Gastrocnemius medialis (tissue), 4 donors: ENCODE data around the gene DCBLD2.

ENCODE experiments used
- POLR2A ChIP-seq, 2 donors: fragments of 450-650 bp; IDR thresholded peaks; one replicate each; pipeline ENCODE4 v1.6.1; 2017; ENCODE audit warnings: antibody characterized with exemption in 2 of 2, mild to moderate bottlenecking in 2 of 2, moderate library complexity in 2 of 2
- TF ChIP-seq, protein P1 (sequence below), 5 experiments: fragments of 450-650 bp in 3 of 5; fragments of 200-600 bp in 2 of 5; sonication (generic) in 2 of 5; IDR thresholded peaks in 4 of 5; conservative IDR thresholded peaks in 1 of 5; 1 replicate in 4 of 5; 2 replicates in 1 of 5; pipeline ENCODE4 v1.5.1; 2016 to 2019; ENCODE audit warnings: antibody characterized with exemption in 5 of 5, mild to moderate bottlenecking in 3 of 5, moderate library complexity in 3 of 5

DNA sequence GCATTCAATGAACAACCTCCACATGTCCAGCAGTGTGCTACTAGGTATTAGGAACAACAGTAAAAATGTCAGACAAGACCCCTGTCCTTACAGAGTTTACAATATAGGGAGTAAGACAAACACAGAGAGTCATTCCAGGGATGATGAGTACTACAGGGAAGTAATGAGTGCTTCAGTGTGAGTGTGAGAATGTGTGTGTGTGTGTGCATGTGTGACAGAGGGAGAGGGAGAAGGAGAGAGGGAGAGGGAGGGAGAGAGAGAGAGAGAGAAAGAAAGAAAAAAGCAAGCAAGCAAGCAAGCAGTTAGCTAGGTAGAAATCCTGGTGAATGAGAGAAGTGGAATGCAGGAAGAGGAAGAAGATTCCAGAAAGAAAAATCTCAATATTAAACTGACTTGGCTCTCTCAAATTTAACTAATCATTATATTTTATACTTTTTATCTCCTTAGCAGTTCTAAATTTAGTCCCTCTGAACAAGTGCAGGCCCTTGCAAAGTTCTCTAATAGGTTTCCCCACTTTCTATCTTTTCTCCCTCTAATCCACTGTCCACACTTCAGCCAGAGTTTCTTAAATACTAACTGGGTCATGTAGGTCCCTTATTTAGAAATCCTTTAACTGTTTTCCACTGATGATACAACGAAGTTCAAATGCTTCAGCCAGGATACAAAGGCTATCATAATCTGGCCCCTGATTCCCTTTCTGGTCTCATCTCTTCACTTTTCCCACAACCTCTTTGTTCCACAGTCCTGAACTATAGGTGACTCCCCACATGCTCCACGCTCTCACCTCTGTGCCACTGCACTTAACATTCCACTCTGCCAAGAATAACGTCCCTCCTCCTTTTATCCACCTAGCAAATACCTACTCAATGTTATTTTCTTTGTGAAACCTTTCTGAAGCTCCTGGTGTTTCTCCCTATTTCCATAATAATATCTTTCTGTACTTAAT lies 10.3 kb downstream of the DCBLD2 start:
- TF ChIP-seq, protein P1, sequence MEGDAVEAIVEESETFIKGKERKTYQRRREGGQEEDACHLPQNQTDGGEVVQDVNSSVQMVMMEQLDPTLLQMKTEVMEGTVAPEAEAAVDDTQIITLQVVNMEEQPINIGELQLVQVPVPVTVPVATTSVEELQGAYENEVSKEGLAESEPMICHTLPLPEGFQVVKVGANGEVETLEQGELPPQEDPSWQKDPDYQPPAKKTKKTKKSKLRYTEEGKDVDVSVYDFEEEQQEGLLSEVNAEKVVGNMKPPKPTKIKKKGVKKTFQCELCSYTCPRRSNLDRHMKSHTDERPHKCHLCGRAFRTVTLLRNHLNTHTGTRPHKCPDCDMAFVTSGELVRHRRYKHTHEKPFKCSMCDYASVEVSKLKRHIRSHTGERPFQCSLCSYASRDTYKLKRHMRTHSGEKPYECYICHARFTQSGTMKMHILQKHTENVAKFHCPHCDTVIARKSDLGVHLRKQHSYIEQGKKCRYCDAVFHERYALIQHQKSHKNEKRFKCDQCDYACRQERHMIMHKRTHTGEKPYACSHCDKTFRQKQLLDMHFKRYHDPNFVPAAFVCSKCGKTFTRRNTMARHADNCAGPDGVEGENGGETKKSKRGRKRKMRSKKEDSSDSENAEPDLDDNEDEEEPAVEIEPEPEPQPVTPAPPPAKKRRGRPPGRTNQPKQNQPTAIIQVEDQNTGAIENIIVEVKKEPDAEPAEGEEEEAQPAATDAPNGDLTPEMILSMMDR (IDR thresholded peaks at IDR 0.05 in 4 of 5, conservative IDR thresholded peaks at IDR 0.05 in 1 of 5): no peak
- TF ChIP-seq POLR2A (IDR thresholded peaks at IDR 0.05): no peak
